Pons (tissue), 1 donor: Measurements from ENCODE around the gene DDX10.
"Not testable (repeated sequence)": the region's sequence is repeated elsewhere in the genome, so short reads cannot be mapped to it uniquely, and the experiment has no call there.

ENCODE experiments used
- DNase-seq: peaks from one replicate; pipeline ENCODE4 v3.0.0-alpha.2; 2016; ENCODE audit warnings: low spot score

DDX10 gene

GRCh38 chr11:108664730-108665525 lies at the start of gene DDX10:
Gene DDX10, plus strand, starts transcription at chr11:108665069. Its CDS starts 85 bp downstream, at chr11:108665154.
- peak; percentile 98 for DNase-seq

DNA sequence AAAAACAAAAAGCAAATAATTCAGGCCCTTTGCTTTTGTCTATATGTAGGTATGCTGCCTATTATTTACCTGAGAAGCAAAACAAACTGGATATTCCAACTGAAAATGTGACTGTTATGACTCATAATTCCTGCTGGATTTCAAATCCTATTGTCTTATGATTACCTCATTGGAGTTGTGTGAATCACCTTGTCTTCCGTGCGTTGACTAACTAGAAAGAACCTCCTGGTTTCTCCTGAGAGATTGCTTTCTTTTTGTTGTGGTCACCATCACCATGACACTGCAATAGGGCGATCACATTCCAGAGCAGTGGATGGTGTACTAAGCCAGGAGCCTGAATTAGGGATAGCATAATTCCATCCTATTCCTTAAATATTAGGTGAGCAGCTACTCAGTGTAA lies 48.3 kb upstream of the DDX10 start:
- no peak for DNase-seq

DNA sequence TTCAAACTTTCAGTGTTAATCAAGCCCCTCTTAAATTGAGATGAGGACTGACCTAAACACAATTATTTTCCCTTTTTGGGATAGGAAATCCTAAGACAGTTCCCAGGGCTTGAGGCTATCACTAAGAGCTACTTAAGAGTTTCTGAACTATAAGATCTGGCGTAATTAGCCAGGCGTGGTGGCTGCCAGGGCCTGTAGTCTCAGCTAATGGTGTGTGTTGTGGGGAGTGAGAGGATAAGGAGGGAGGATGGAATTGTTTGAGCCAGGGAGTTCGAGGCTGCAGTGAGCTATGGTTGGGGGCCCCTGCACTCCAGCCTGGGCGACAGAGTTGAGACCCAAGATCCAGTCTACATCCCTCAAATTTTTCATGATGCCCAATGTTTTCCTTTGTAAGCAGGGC lies 47.8 kb upstream of the DDX10 start:
- DNase-seq, result no peak

GRCh38 chr11:108618529-108618928 lies 46.3 kb upstream of the DDX10 start:
- DNase-seq, result no peak

GRCh38 chr11:108620958-108621772 lies 43.7 kb upstream of the DDX10 start:
- no peak for DNase-seq

- no peak for DNase-seq
These were observed 42.5 kb upstream of the DDX10 start for GRCh38 chr11:108622341-108622740.

- DNase-seq, result no peak
These were observed 40.5 kb upstream of the DDX10 start for GRCh38 chr11:108624196-108624925.

GRCh38 chr11:108628326-108628725 lies 36.5 kb upstream of the DDX10 start:
- no peak for DNase-seq

DNA sequence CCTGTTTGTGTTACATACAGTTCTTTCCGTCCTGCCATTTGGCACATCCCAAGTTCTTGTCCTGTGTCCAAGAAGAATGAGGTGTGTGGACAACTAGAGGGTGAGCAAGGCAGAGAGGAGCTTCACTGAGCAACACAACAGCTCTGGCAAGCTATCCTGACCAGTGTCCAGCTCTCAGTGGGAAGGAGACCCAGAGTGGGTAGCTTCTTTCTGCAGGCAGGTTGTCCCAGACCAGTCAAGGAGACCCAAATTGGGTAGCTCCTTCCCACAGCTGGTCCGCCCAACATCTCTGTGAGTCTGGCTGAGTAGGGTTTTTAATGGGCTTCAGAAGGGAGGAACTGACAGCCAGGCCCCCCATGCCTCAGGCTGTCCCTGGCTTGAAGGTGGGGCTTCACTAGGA lies 36.1 kb upstream of the DDX10 start:
- DNase-seq, result no peak

- DNase-seq, result no peak
These were observed 35.6 kb upstream of the DDX10 start for GRCh38 chr11:108629274-108629673.

DNA sequence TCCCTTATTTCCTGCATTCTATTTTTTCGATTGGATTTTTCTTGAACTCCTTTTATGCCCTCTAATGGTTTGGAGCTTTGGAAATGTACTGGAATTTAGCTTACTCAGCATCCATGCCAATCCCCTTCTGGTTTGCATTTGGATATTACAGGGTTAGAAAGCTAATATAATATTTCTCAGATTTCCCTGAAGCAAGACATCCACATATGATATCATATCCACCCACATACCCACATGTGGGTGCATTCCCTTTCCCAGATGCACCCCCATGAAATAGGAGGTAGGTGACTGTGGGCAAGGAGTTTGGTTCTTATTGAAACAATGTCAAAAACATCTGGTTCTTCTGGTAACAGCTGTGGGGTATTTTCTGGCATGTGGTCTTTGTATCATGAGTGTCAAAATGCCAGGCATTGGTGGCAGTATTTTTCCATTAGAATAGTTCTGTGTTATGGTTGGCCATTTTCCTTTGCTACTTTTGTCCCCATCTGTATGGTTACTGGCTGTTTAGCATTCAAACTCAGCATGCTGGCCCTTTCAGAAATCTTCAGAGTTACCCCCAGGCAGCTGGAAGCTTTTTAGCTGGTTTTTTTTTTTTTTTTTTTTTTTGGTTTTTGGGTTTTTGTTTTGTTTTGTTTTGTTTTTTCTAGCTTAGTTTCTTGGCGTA lies 32.7 kb upstream of the DDX10 start:
- no peak for DNase-seq

- DNase-seq, result no peak
These were observed 29.8 kb upstream of the DDX10 start for GRCh38 chr11:108635106-108635505.

DNA sequence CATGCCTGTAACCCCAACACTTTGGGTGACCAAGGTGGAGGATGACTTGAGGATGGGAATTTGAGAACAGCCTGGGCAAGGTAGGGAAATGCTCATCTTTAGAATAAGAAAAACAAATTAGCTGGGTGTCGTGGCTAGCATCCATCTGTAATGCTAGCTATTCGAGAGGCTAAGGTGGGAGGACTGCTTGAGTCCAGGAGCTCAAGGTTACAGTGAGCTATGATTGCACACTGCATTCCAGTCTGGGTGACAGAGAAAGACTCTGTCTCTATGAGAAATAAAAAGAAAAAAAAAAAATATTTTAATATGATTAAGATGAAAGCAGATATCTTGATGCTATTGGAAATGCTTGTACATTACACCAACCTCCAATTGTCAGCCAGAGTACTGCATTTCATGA lies 28.6 kb upstream of the DDX10 start:
- DNase-seq, result no peak

- DNase-seq, result no peak
These were observed 25.7 kb upstream of the DDX10 start for GRCh38 chr11:108639146-108639545.

GRCh38 chr11:108641752-108642151 lies 23.1 kb upstream of the DDX10 start:
- DNase-seq, result not testable (repeated sequence)

DNA sequence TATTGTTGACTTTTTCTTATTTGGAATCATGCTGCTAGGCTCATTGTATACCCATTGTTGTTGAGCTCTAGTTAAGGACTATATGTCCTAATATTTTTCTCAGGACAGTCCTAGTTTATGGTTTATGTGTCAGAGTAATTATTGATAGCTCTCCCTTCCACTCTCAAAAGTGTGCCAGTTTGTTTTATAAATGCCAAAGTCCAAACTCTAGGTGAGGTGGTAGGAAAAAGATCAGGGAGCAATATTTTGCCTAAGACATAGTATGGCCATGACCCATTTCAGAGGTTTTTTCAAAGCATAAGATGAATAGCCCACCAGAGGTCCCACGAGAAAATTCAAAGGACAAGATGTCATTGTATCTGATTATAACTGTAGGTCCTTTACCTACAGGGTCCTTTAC lies 20.9 kb upstream of the DDX10 start:
- no peak for DNase-seq

DNA sequence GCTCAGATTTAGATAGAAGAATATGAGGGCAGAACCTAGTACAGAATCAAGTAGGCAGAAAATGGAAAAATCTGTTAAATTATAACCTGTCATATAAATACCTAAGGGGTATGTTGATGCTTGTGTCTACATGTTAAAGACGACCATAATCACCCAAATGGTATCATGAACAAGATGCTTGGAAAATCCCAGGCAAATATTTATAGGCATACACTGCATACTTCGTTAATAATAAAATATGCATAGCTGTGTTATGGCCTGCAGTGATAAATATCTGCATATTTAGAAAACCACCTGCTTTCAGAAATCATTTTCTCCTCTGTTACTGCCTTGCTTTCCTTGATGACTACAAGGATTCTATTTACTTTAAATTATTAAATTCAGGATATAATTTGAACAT lies 18.9 kb upstream of the DDX10 start:
- no peak for DNase-seq

DNA sequence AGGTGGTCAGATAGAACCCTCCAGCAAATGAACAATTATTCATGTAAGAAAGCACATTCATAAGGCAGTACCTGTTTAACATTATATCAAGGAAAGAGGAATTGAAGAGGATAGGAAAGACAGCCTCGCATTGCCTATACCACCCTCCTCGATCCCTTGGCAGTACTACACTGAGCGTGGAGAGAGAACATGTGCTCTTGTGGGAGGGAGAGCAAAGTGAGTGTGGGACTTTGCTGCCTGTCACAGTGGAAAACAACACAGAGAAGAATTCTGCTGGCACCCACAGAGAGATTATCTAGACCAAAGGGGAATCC lies 17.5 kb upstream of the DDX10 start:
- DNase-seq, result no peak

- peak; percentile 83 for DNase-seq
These were observed 17.0 kb upstream of the DDX10 start for GRCh38 chr11:108647701-108648527.

DNA sequence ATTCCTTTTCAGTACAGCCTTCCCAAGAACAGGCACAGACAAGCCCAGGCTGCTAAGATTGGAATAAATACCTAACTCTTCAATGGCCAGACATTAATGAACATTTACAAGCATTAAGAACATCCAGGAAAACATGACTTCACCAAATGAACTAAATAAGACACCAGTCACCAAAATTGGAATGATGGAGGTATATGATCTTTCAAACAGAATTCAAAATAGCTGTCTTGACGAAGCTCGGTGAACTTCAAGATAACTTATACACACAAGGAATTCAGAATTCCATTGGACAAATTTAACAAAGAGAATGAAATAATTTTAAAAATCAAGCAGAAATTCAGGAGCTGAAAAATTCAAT lies 16.4 kb upstream of the DDX10 start:
- DNase-seq, result no peak

DNA sequence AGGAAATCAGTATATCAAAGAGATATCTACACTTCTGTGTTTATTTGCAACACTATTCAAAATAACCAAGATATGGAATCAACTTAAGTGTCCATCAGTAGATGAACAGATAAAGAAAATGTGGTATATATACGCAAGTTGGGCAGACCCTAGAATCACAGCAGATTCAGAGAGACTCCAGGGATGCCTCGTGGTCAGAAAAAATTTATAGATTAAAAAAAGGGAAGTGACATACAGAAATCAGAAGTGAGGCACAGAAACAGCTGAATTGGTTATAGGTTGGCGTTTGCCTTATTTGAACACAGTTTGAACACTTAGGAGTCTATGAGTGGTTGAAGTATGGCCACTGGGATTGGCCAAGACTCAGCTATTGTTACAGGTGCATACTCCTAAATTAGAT lies 10.8 kb upstream of the DDX10 start:
- DNase-seq, result not testable (repeated sequence)
